Mucosa of rectum (tissue), 2 donors: Measurements from ENCODE around the gene SCLT1.

Experiments
- H3K27ac ChIP-seq, 2 donors: one replicate each; pipeline ENCODE4 v1.7.0; 2013; ENCODE audit warnings: inconsistent platforms in 2 of 2, low read depth in 2 of 2, low read length in 2 of 2
- H3K27me3 ChIP-seq, 2 donors: one replicate each; pipeline ENCODE4 v1.7.0; 2013; ENCODE audit warnings: low read length in 2 of 2; ENCODE audit not compliant: control insufficient read depth in 2 of 2, insufficient read depth in 2 of 2
- H3K36me3 ChIP-seq, 2 donors: one replicate each; pipeline ENCODE4 v1.7.0; 2013; ENCODE audit warnings: low read length in 2 of 2; ENCODE audit not compliant: control insufficient read depth in 2 of 2, insufficient read depth in 2 of 2
- H3K4me1 ChIP-seq, 2 donors: one replicate each; pipeline ENCODE4 v1.7.0; 2013; ENCODE audit warnings: low read length in 2 of 2, mild to moderate bottlenecking in 1 of 2; ENCODE audit not compliant: control insufficient read depth in 2 of 2, insufficient read depth in 2 of 2
- H3K4me3 ChIP-seq, 2 donors: one replicate each; pipeline ENCODE4 v1.7.0; 2013; ENCODE audit warnings: low read length in 2 of 2
- H3K9ac ChIP-seq, 2 donors: one replicate each; pipeline ENCODE4 v1.7.0; 2013; ENCODE audit warnings: low read length in 2 of 2, low read depth in 1 of 2, mild to moderate bottlenecking in 1 of 2
- H3K9me3 ChIP-seq, 2 donors: one replicate each; pipeline ENCODE4 v1.7.0; 2013; ENCODE audit warnings: low read length in 2 of 2; ENCODE audit not compliant: control insufficient read depth in 2 of 2
- donor health status: healthy.
- donor health status: Normal muscosa, but diverticular disease.

Gene SCLT1

DNA sequence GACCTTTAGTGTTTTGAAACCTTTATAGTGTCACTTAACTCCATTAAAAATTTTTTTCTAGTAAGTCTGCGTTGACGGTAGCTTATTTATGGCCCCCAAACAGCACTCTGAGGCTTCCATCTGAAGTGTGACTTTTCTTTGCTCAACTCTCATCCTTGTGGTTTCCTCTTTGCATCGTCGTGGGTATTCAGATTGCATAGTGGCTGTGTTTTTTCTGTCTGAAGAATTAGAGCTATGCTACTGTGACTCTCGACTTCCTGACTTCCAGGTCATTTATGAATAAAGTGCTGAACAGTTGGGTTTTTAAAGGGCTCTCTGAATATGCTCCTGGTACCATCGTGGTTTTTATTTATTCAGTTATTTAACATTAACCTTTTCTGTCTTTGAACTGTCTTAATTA lies 238.9 kb downstream of the SCLT1 start:
- H3K36me3 ChIP-seq = peaks cover 40 to 59% of the 10 kb centered on the region in 2 donors

GRCh38 chr4:128853741-128854140 lies 239.6 kb downstream of the SCLT1 start:
- Histone ChIP-seq H3K4me3 (no peak overlapping the region), H3K27ac (no peak overlapping the region), H3K9me3 (no peaks in the 10 kb centered on the region)

More for the DNA sequence above, 238.9 kb downstream of the SCLT1 start:
- Histone ChIP-seq H3K27ac (no peak overlapping the region), H3K4me3 (no peak overlapping the region), H3K9me3 (no peaks in the 10 kb centered on the region), H3K27me3 (no peaks in the 10 kb centered on the region), H3K9ac (no peak overlapping the region), H3K4me1 (no peaks in the 10 kb centered on the region)

GRCh38 chr4:128850252-128850651 lies 243.1 kb downstream of the SCLT1 start:
- Histone ChIP-seq H3K4me1 (no peaks in the 10 kb centered on the region), H3K27me3 (no peaks in the 10 kb centered on the region), H3K4me3 (no peak overlapping the region), H3K36me3 (peaks cover 25 to 62% of the 10 kb centered on the region in 2 donors), H3K9ac (no peak overlapping the region), H3K9me3 (no peaks in the 10 kb centered on the region), H3K27ac (no peak overlapping the region)

More at GRCh38 chr4:128853741-128854140, 239.6 kb downstream of the SCLT1 start:
- H3K27me3 ChIP-seq = no peaks in the 10 kb centered on the region
- no peaks in the 10 kb centered on the region for H3K4me1 ChIP-seq
- peaks cover 44 to 63% of the 10 kb centered on the region in 2 donors for H3K36me3 ChIP-seq
- no peak overlapping the region for H3K9ac ChIP-seq

DNA sequence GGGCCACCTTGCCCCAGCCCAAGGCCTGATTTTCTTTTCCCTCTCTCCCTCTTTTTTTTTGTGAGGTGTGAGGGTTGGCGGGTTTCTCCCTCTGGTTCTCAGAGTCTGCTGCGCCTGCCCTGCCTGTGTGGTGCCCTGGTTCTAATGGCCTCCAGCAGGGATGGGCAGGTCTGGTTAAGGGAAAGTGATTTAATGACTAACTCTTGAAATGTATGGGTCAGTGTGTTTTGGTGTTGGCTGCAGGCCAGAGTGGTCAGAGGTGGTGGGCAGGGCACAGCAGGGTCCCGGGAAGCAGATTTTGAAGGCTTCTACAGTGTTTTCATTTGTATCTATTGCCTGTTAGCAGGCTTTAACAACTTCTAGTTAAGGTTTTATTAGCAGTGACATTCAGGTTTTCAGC lies 244.9 kb downstream of the SCLT1 start:
- no peaks in the 10 kb centered on the region for H3K4me1 ChIP-seq

DNA sequence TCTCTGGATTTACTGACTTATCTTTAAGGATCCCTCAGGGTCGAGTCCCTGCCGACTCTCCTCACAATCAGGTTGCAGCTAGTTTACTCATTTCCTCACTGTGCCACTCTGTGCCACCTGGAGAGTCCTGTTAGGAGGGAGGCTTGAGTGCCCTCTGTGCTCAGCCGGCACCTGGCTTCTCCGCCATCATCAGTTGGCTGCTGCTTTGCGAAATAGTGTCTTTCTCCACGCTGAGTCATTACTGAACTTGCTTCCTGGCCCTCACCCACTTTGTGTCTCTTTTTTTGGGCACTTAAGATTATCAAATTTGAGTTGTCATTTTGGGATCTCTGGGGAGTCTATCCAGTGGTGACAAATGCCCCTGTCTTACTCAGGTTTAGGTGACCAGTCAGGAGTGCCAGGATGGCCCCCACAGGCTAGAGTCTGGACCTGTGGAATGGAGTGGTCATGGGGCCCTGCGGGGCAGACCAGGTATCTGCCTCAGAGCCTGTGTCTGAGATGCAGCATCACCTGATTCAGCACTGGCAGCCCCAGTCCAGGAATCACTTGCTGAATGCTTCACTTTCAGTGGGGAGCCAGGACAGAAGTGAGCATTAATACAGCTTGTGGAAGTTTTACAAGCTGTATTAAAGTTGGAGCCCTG lies 246.1 kb downstream of the SCLT1 start:
- Histone ChIP-seq H3K36me3 (peaks cover 16 to 66% of the 10 kb centered on the region in 2 donors), H3K4me3 (no peak overlapping the region), H3K9ac (no peak overlapping the region), H3K27ac (no peak overlapping the region), H3K9me3 (no peaks in the 10 kb centered on the region), H3K27me3 (no peaks in the 10 kb centered on the region), H3K4me1 (no peaks in the 10 kb centered on the region)

More for the DNA sequence above, 244.9 kb downstream of the SCLT1 start:
- Histone ChIP-seq H3K27ac (no peak overlapping the region), H3K4me3 (no peak overlapping the region), H3K36me3 (peaks cover 25 to 70% of the 10 kb centered on the region in 2 donors), H3K27me3 (no peaks in the 10 kb centered on the region), H3K9me3 (no peaks in the 10 kb centered on the region), H3K9ac (no peak overlapping the region)

DNA sequence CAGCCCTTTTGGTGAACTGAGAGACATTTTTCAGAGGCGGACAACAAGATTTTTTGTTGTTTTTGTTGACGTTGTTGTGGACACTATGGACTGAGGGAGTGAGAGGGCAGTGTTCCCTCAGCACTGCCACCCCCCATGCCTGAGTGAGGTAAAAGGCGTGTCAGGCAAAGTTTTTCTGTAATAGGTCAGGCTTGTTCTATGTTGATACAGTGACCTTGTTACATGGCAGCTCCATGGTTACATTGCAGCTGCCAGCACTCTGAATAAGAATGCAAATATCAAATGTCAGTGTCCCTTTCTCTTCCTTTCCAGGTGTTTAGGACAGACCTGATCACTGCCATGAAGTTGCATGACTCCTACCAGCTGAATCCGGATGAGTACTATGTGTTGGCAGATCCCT lies 247.3 kb downstream of the SCLT1 start:
- H3K4me1 ChIP-seq = no peaks in the 10 kb centered on the region
- H3K27me3 ChIP-seq = no peaks in the 10 kb centered on the region
- H3K27ac ChIP-seq = no peak overlapping the region
- no peak overlapping the region for H3K4me3 ChIP-seq
- H3K36me3 ChIP-seq = peaks cover 13 to 58% of the 10 kb centered on the region in 2 donors
- H3K9me3 ChIP-seq = no peaks in the 10 kb centered on the region
- no peak overlapping the region for H3K9ac ChIP-seq

DNA sequence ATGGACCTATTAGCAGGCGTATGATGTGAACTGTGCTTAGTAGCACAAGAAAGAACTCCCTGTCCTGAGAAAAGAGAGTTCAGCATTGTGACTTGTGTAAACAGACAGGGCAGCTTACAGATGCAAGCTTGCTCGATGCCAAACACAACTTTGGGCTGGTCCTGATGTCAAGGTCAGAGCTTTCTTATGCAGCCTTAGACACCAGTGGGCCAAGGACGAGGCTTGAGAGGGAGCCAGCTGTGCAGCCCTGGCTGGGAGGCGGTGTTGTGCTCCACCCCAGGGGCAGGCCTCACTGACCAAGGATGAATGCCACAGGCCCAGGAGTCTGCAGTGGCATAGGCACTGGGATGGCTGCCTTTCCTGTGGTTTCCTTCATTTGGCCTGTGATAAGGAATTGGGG lies 248.4 kb downstream of the SCLT1 start:
- H3K9ac ChIP-seq = no peak overlapping the region
- no peaks in the 10 kb centered on the region for H3K9me3 ChIP-seq
- H3K27ac ChIP-seq = no peak overlapping the region
- peaks cover 13 to 53% of the 10 kb centered on the region in 2 donors for H3K36me3 ChIP-seq
- H3K27me3 ChIP-seq = no peaks in the 10 kb centered on the region
- H3K4me3 ChIP-seq = no peak overlapping the region
- H3K4me1 ChIP-seq = no peaks in the 10 kb centered on the region

- Histone ChIP-seq H3K36me3 (peaks cover 6 to 27% of the 10 kb centered on the region in 2 donors), H3K27ac (no peak overlapping the region), H3K9me3 (no peaks in the 10 kb centered on the region), H3K4me1 (no peaks in the 10 kb centered on the region), H3K27me3 (no peaks in the 10 kb centered on the region), H3K9ac (no peak overlapping the region), H3K4me3 (no peak overlapping the region)
Observed at GRCh38 chr4:128841402-128841801, 251.9 kb downstream of the SCLT1 start.

DNA sequence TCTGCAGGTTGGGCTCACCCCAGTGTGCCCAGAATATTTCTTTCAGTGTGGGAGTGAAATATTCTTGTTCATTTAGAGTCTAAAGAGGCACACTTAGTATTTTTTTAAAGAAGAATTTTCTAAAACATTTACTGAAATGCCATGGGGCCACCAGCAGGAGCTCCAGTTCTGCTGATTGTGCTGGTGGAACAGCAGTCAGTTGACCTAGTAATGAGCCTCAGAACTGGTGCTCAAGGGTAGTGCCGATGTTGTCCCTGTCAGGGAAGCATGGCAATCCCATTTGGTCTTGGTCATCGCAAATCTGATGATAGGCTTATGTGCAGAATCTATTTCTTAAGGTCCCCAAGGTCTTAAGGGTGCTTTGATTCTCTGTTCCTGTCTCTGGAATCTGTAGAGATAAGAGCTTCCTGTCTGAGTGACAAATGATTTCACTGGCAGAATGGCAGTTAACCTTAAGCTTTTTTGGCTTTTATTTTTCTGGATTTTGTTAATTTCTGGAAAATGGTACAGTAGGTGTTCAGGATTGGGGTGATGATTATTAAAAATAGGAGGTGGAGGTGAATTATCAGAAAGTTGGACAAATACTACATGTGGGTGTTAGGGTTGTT lies 252.5 kb downstream of the SCLT1 start:
- Histone ChIP-seq H3K4me3 (no peak overlapping the region), H3K9ac (no peak overlapping the region), H3K36me3 (peaks cover 3 to 22% of the 10 kb centered on the region in 2 donors), H3K9me3 (no peaks in the 10 kb centered on the region), H3K27ac (no peak overlapping the region), H3K27me3 (no peaks in the 10 kb centered on the region), H3K4me1 (no peaks in the 10 kb centered on the region)

GRCh38 chr4:128837679-128838078 lies 255.7 kb downstream of the SCLT1 start:
- Histone ChIP-seq H3K36me3 (peaks cover 0 to 5% of the 10 kb centered on the region in 2 donors), H3K4me1 (no peaks in the 10 kb centered on the region), H3K4me3 (no peak overlapping the region), H3K27ac (no peak overlapping the region), H3K27me3 (no peaks in the 10 kb centered on the region), H3K9me3 (no peaks in the 10 kb centered on the region), H3K9ac (no peak overlapping the region)
